ENCODE measurements around the gene ITK. TPM values are rescaled to one million over a fixed set of nuclear protein-coding genes. Genes with fewer than 3 reads are reported as not detected.
A peak's percentile ranks its signal among the peaks of the same experiment; 100 is the strongest.

ITK gene
- total and polyA plus RNA-seq, 12 donors: 0.22 to 2.7 (median 0.92) TPM; not detected in 1

DNA sequence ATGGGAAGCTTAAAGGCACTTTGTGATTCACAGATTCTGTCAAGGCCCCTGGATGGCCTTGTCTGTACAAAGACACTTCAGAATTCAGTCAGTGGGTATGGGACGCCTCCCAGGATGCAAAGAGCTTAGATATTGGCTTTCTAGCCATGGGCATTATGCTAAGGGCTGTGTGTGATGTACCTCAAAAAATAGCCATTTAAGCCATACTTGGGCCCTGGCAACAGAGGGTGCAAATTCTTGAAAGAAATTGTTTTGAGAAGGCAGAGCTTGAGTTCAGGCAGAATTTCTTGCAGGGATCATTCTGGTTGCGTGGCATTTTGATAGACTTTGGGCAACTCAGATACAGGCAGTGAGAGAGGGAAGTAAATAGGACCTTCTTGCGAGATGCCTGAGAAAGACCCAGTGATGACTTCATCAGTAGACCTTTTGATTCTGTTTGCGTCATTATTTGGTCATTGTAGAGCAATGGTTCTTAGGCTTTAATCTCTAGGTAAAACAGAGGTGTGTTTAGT lies 89.2 kb downstream of the ITK start:
- Histone ChIP-seq H3K36me3 (replicated peaks in 1 of 2) (no peaks in the 10 kb centered on the region), H3K27me3 (no peaks in the 10 kb centered on the region), H3K9me3 (replicated peaks in 1 of 3) (no peaks in the 10 kb centered on the region), H3K27ac (peak overlapping the region in 3 of 5 donors; percentile 22 to 70 (median 67)), H3K4me1 (replicated peaks in 1 of 2) (peaks cover 10 to 43% of the 10 kb centered on the region in 2 donors), H3K4me3 (no peak overlapping the region)
- peak in 3 of 7 donors; percentile 33 to 51 (median 41) for DNase-seq
- 52 to 66% (median 56%) methylated on average over 4 of the region's 4 CpGs for WGBS, 4 donors
- intact Hi-C loops (cut with DNase I): no loop called here
- TF ChIP-seq POLR2A (IDR thresholded peaks at IDR 0.05) (no peak), CTCF (IDR thresholded peaks at IDR 0.05) (no peak)

- peak overlapping the region in 1 of 5 donors; percentile 46 for H3K27ac ChIP-seq
- intact Hi-C loops (cut with DNase I): no loop called here
- no peak for DNase-seq
- WGBS, 4 donors: 42 to 72% (median 63%) methylated on average over 3 of the region's 3 CpGs
- no peak overlapping the region for H3K4me3 ChIP-seq
- TF ChIP-seq POLR2A (IDR thresholded peaks at IDR 0.05) (no peak), CTCF (IDR thresholded peaks at IDR 0.05) (no peak)
- H3K4me1 ChIP-seq (replicated peaks in 1 of 2): peaks cover 10 to 43% of the 10 kb centered on the region in 2 donors
- no peaks in the 10 kb centered on the region for H3K27me3 ChIP-seq
- no peaks in the 10 kb centered on the region for H3K9me3 ChIP-seq (replicated peaks in 1 of 3)
- no peaks in the 10 kb centered on the region for H3K36me3 ChIP-seq (replicated peaks in 1 of 2)
These were observed 90.1 kb downstream of the ITK start for GRCh38 chr5:157270771-157271170.

- Histone ChIP-seq H3K27ac (peak overlapping the region in 1 of 5 donors; percentile 46), H3K36me3 (replicated peaks in 1 of 2) (no peaks in the 10 kb centered on the region), H3K4me3 (no peak overlapping the region), H3K4me1 (replicated peaks in 1 of 2) (peaks cover 4 to 37% of the 10 kb centered on the region in 2 donors), H3K9me3 (replicated peaks in 1 of 3) (no peaks in the 10 kb centered on the region), H3K27me3 (no peaks in the 10 kb centered on the region)
- 76 to 87% (median 77%) methylated on average over 8 to 12 of the region's 12 CpGs for WGBS, 4 donors
- no peak for DNase-seq
- intact Hi-C loops (cut with DNase I): no loop called here
- no peak for TF ChIP-seq POLR2A (IDR thresholded peaks at IDR 0.05)
- no peak for TF ChIP-seq CTCF (IDR thresholded peaks at IDR 0.05)
These were observed 91.2 kb downstream of the ITK start for GRCh38 chr5:157271740-157272271.

DNA sequence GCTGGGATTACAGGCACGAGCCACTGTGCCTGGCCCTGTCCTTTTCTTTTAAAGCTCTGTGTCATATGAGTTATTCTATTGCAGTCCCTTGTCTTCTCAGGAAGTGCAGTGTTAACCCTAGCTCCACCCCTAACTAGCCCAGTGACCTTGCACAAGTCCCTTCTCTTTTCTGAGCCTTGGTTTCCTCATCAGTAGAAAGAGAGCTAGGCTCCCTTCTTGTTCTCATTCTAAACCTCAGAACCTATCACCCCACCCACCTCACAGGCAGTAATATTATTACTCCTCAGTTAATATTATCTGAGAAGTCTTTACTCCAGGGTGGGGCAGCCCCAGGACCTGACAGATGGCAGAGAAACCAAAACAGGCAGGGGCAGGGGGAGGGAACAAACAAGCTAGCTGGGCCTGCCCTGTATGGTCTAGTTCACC lies 92.5 kb downstream of the ITK start:
- intact Hi-C loops (cut with DNase I): no loop called here
- Histone ChIP-seq H3K9me3 (replicated peaks in 1 of 3) (no peaks in the 10 kb centered on the region), H3K36me3 (replicated peaks in 1 of 2) (no peaks in the 10 kb centered on the region), H3K27me3 (no peaks in the 10 kb centered on the region), H3K4me3 (no peak overlapping the region), H3K27ac (no peak overlapping the region), H3K4me1 (replicated peaks in 1 of 2) (peaks cover 4 to 24% of the 10 kb centered on the region in 2 donors)
- DNase-seq: no peak
- TF ChIP-seq POLR2A (IDR thresholded peaks at IDR 0.05): no peak
- TF ChIP-seq CTCF (IDR thresholded peaks at IDR 0.05): no peak
- WGBS, 4 donors: 32 to 60% (median 53%) methylated on average over 1 of the region's 1 CpG

Data from adrenal gland (tissue), 12 donors.